DND-41 (cell line): ENCODE measurements around the gene ZFYVE28.

Experiments
- ATAC-seq: fragments of 200-7000 bp; cut with Tn5 transposase; 3 replicates; pipeline ENCODE4 v1.9.1; 2021; ENCODE audit warnings: low read depth; ENCODE audit not compliant: insufficient read depth
- DNase-seq: peaks from one replicate; pipeline ENCODE4 v3.0.0-alpha.2; 2020
- H2AFZ ChIP-seq: 2 replicates; pipeline ENCODE4 v1.6.0; 2012; ENCODE audit warnings: low read depth, low read length
- H3K27ac ChIP-seq: 2 replicates; pipeline ENCODE4 v1.5.1; 2012; ENCODE audit warnings: low read length, inconsistent platforms
- H3K27me3 ChIP-seq: fragments of 200-600 bp; sonication (generic); 2 replicates; pipeline ENCODE4 v1.6.0; 2012; ENCODE audit warnings: low read length, mild to moderate bottlenecking, inconsistent platforms; ENCODE audit not compliant: insufficient read depth, poor library complexity
- H3K36me3 ChIP-seq: 2 replicates; pipeline ENCODE4 v1.5.1; 2012; ENCODE audit warnings: low read length, inconsistent platforms; ENCODE audit not compliant: insufficient read depth
- H3K4me1 ChIP-seq: 2 replicates; pipeline ENCODE4 v1.5.1; 2012; ENCODE audit warnings: mild to moderate bottlenecking, low read length; ENCODE audit not compliant: insufficient read depth
- H3K4me2 ChIP-seq: 2 replicates; pipeline ENCODE4 v1.6.0; 2012; ENCODE audit warnings: mild to moderate bottlenecking, moderate library complexity, low read length, inconsistent platforms; ENCODE audit not compliant: insufficient read depth
- H3K4me3 ChIP-seq, 2 experiments: fragments of 200-600 bp in 1 of 2; shearing (Covaris generic) in 1 of 2; 2 replicates each; pipeline ENCODE4 v1.5.1; 2012 to 2016; ENCODE audit warnings: inconsistent platforms in 2 of 2, low read length in 2 of 2, mild to moderate bottlenecking in 2 of 2, low read depth in 1 of 2, moderate library complexity in 1 of 2
- H3K79me2 ChIP-seq: 2 replicates; pipeline ENCODE4 v1.6.0; 2012; ENCODE audit warnings: low read length, inconsistent platforms; ENCODE audit not compliant: insufficient read depth
- H3K9ac ChIP-seq: 2 replicates; pipeline ENCODE4 v1.6.0; 2012; ENCODE audit warnings: low read depth, mild to moderate bottlenecking, inconsistent platforms, low read length, moderate library complexity
- H3K9me3 ChIP-seq: 2 replicates; pipeline ENCODE4 v1.5.1; 2012; ENCODE audit warnings: low read length, moderate library complexity, mild to moderate bottlenecking, inconsistent platforms; ENCODE audit not compliant: insufficient read depth, severe bottlenecking
- H4K20me1 ChIP-seq: 2 replicates; pipeline ENCODE4 v1.6.0; 2012; ENCODE audit warnings: low read length; ENCODE audit not compliant: insufficient read depth
- EZH2 ChIP-seq: IDR thresholded peaks from 3 replicates; pipeline ENCODE4 v1.6.1; 2012; ENCODE audit warnings: borderline replicate concordance, low read depth, mild to moderate bottlenecking, moderate library complexity, low read length, inconsistent platforms; ENCODE audit not compliant: severe bottlenecking
- TF ChIP-seq, protein P1 (sequence below): IDR thresholded peaks from 2 replicates; pipeline ENCODE4 v1.5.1; 2012; ENCODE audit warnings: borderline replicate concordance, low read length, moderate library complexity, mild to moderate bottlenecking; ENCODE audit not compliant: poor library complexity, severe bottlenecking; ENCODE audit errors: extremely low read depth

Gene ZFYVE28

DNA sequence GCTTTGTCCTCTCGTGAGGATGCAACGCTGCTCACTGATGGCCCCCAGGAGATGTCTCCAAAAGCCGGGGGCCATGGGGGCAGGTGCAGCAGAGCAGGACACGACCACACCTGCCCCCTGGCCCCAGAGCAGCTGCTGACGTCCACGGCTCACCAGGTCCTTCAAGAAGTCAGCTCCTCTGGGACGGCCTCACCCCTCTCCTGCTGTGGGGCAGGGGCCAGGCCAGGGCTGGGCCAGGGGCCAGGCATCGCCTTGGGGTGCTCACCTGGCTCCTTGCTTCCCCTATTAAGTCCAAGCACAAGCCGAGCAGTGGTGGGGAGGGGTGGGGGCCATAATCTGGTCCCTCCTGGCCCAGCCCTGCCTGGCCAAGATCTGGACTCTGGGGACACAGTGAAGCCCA, 128.0 kb downstream of the ZFYVE28 start:
- TF ChIP-seq, protein P1, sequence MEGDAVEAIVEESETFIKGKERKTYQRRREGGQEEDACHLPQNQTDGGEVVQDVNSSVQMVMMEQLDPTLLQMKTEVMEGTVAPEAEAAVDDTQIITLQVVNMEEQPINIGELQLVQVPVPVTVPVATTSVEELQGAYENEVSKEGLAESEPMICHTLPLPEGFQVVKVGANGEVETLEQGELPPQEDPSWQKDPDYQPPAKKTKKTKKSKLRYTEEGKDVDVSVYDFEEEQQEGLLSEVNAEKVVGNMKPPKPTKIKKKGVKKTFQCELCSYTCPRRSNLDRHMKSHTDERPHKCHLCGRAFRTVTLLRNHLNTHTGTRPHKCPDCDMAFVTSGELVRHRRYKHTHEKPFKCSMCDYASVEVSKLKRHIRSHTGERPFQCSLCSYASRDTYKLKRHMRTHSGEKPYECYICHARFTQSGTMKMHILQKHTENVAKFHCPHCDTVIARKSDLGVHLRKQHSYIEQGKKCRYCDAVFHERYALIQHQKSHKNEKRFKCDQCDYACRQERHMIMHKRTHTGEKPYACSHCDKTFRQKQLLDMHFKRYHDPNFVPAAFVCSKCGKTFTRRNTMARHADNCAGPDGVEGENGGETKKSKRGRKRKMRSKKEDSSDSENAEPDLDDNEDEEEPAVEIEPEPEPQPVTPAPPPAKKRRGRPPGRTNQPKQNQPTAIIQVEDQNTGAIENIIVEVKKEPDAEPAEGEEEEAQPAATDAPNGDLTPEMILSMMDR, result no peak
- TF ChIP-seq EZH2, result no peak
- no peaks in the 10 kb centered on the region for H3K79me2 ChIP-seq
- peak overlapping the region in 1 of 2 experiments; percentile 25; a peak in 1 of 4 replicates for H3K4me3 ChIP-seq
- H3K27me3 ChIP-seq, result no peaks in the 10 kb centered on the region
- peak overlapping the region; percentile 68 for H3K27ac ChIP-seq
- H3K4me1 ChIP-seq, result peaks cover 34% of the 10 kb centered on the region
- H4K20me1 ChIP-seq, result peaks cover 3% of the 10 kb centered on the region; the same call in 1 of the 2 replicates
- no peak overlapping the region for H2AFZ ChIP-seq
- no peak for DNase-seq
- peak overlapping the region; percentile 42; the same call in 1 of the 2 replicates for H3K9ac ChIP-seq
- peak overlapping the region; percentile 56 for H3K4me2 ChIP-seq
- ATAC-seq, result no peak
- no peaks in the 10 kb centered on the region for H3K9me3 ChIP-seq
- H3K36me3 ChIP-seq, result no peaks in the 10 kb centered on the region

DNA sequence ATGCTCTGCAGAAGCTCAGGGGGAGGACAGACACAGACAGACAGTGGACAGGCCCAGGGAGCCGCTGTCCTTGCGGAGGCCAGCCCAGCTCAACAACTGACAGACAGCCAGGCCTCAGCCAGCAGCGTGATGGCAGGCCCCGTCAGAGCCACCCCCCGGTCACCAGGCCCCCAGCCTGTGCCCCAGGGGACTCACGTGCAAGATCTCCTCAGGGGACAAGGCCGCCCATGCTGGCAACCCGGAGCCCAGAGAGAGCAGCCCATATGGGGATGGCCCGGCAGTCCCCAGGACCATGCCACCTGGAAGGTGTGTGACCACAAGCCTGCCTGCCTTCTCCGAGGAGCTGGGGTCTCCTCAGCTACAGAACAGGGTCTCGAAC, 128.5 kb downstream of the ZFYVE28 start:
- H3K9ac ChIP-seq, result peak overlapping the region; percentile 42; the same call in 1 of the 2 replicates
- TF ChIP-seq, protein P1, result no peak
- TF ChIP-seq EZH2, result no peak
- H3K4me3 ChIP-seq, result no peak overlapping the region
- no peaks in the 10 kb centered on the region for H3K9me3 ChIP-seq
- peak overlapping the region; percentile 68 for H3K27ac ChIP-seq
- H3K79me2 ChIP-seq, result no peaks in the 10 kb centered on the region
- peak overlapping the region; percentile 56; the same call in 1 of the 2 replicates for H3K4me2 ChIP-seq
- DNase-seq (no peak), ATAC-seq (no peak)
- peaks cover 40% of the 10 kb centered on the region for H3K4me1 ChIP-seq
- no peaks in the 10 kb centered on the region for H3K36me3 ChIP-seq
- H3K27me3 ChIP-seq, result no peaks in the 10 kb centered on the region
- no peak overlapping the region for H2AFZ ChIP-seq
- peaks cover 3% of the 10 kb centered on the region; the same call in 1 of the 2 replicates for H4K20me1 ChIP-seq

DNA sequence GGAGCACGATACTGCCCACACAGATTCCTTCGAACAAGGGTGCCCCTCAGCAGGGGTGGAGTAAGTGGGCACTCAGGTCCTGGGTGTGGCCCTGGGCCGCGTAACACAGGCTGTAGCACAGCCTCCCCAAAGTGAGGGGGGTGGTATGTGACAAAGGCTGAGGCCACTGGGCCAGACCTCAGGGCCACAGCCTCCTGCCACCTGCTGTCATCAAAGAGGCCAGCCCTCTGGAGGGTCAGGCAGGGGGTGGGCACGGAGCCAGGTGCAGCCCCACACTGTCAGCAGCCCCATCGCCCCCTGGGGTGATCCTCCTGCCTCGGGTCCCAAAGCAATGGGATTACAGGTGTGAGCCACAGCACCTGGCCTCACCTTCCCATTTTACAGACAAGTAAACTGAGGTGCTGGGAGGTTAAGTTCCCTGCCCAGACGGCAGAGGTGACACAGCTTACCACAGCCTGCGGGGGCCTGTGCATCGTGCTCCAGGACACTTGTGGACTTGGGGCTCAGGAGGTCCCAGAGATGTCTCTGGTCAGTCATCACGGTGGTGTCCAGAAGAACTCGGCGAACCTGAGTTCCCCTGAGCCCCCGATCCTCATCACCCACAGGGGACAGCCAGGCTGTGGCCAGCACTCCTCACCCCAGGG, 129.0 kb downstream of the ZFYVE28 start:
- H3K9ac ChIP-seq, result no peak overlapping the region
- no peak for DNase-seq
- H3K9me3 ChIP-seq, result no peaks in the 10 kb centered on the region
- no peak for ATAC-seq
- H3K4me1 ChIP-seq, result peaks cover 42% of the 10 kb centered on the region
- no peak overlapping the region for H3K4me3 ChIP-seq
- TF ChIP-seq EZH2, result no peak
- no peaks in the 10 kb centered on the region for H3K27me3 ChIP-seq
- 0 out of 2 replicates have a peak overlapping the region, but pooled peaks have one; percentile 68 for H3K27ac ChIP-seq
- H3K36me3 ChIP-seq, result no peaks in the 10 kb centered on the region
- peaks cover 3% of the 10 kb centered on the region; the same call in 1 of the 2 replicates for H4K20me1 ChIP-seq
- no peaks in the 10 kb centered on the region for H3K79me2 ChIP-seq
- no peak overlapping the region for H2AFZ ChIP-seq
- H3K4me2 ChIP-seq, result no peak overlapping the region

DNA sequence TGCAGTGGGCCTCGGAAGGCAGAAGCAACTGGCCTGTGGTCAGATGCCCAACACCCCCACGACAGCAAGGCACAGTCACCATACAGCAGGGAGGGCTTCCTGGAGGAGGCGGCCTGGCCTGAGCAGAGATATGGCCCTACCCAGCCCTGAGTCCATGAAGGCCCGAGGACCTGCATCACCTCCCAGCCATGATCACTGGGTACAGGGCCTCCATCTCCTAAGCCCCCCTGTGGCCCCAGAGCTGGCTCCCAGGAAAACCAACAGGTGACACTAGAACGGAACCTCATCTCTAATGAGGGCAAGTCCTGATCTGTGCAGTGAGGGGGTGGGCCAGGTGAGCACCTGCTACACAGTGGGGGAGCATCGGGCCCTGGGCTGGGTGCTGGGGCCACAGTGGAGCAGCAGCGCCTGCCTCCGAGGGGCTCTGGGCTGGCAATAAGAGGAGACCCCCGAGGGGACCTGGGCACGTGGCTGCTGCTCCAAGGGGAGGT, 130.3 kb downstream of the ZFYVE28 start:
- TF ChIP-seq EZH2, result no peak
- TF ChIP-seq, protein P1, result no peak
- Histone ChIP-seq H3K36me3 (no peaks in the 10 kb centered on the region), H3K9me3 (no peaks in the 10 kb centered on the region), H4K20me1 (peaks cover 3% of the 10 kb centered on the region; the same call in 1 of the 2 replicates), H3K27me3 (no peaks in the 10 kb centered on the region), H3K4me2 (no peak overlapping the region), H3K9ac (no peak overlapping the region), H3K79me2 (no peaks in the 10 kb centered on the region), H3K4me1 (peaks cover 46% of the 10 kb centered on the region), H3K4me3 (no peak overlapping the region), H2AFZ (no peak overlapping the region), H3K27ac (no peak overlapping the region)
- DNase-seq (no peak), ATAC-seq (no peak)
